Esophagus squamous epithelium (tissue), 4 donors: ENCODE results near the gene ATP13A1.

Source experiments
- CTCF ChIP-seq, 6 experiments: fragments of 450-650 bp in 4 of 6; fragments of 200-600 bp in 2 of 6; sonication (generic) in 2 of 6; IDR thresholded peaks; one replicate each; pipeline ENCODE4 v1.5.1; 2016 to 2019; ENCODE audit warnings: antibody characterized with exemption in 6 of 6, mild to moderate bottlenecking in 4 of 6, moderate library complexity in 4 of 6
- POLR2A ChIP-seq, 4 donors: fragments of 450-650 bp; IDR thresholded peaks; one replicate each; pipeline ENCODE4 v1.6.1; 2017; ENCODE audit warnings: antibody characterized with exemption in 4 of 4, mild to moderate bottlenecking in 4 of 4, moderate library complexity in 3 of 4

GRCh38 chr19:19615086-19615485 lies 48.4 kb downstream of the ATP13A1 start:
- TF ChIP-seq CTCF (IDR thresholded peaks at IDR 0.05), result no peak
- no peak for TF ChIP-seq POLR2A (IDR thresholded peaks at IDR 0.05)
